ENCODE measurements around the gene NFIX. TPM values are rescaled to one million over a fixed set of nuclear protein-coding genes. Genes with fewer than 3 reads are reported as not detected.
A peak's percentile ranks its signal among the peaks of the same experiment; 100 is the strongest.

The NFIX gene
- total RNA-seq, 4 donors from 2014 or later, result 27.4 to 381 (median 78.4) TPM

DNA sequence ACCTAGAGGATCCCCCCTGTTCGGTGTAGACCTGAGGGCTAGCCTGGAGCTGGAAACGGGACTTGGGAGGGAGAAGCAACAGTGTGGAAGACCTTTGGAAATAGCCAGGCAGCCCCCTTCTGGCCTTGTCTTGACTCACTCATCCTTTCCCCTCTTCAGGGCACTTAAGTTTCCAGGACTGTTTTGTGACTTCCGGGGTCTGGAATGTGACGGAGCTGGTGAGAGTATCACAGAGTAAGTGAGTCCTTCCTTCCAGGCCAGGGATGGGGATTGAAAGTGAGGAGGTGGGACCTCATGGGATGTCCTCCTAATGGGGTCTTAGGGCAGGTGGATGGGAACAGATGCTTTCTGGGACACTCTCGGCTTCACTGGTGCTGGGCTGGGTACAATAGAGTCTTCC, 78.0 kb downstream of the NFIX start:
- no peaks in the 10 kb centered on the region for H3K27me3 ChIP-seq
- no peaks in the 10 kb centered on the region for H3K36me3 ChIP-seq
- no peaks in the 10 kb centered on the region for H3K9me3 ChIP-seq
- TF ChIP-seq, protein P1, sequence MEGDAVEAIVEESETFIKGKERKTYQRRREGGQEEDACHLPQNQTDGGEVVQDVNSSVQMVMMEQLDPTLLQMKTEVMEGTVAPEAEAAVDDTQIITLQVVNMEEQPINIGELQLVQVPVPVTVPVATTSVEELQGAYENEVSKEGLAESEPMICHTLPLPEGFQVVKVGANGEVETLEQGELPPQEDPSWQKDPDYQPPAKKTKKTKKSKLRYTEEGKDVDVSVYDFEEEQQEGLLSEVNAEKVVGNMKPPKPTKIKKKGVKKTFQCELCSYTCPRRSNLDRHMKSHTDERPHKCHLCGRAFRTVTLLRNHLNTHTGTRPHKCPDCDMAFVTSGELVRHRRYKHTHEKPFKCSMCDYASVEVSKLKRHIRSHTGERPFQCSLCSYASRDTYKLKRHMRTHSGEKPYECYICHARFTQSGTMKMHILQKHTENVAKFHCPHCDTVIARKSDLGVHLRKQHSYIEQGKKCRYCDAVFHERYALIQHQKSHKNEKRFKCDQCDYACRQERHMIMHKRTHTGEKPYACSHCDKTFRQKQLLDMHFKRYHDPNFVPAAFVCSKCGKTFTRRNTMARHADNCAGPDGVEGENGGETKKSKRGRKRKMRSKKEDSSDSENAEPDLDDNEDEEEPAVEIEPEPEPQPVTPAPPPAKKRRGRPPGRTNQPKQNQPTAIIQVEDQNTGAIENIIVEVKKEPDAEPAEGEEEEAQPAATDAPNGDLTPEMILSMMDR (IDR thresholded peaks at IDR 0.05), result no peak
- TF ChIP-seq POLR2A (IDR thresholded peaks at IDR 0.05), result no peak
- H3K4me1 ChIP-seq, result peaks cover 20 to 23% of the 10 kb centered on the region in 2 donors
- peak overlapping the region; percentile 61 to 98 for H3K27ac ChIP-seq
- no peak for DNase-seq
- intact Hi-C loops (cut with DNase I; ENCODE audit: low total_unique reads), result no loop called here
- H3K4me3 ChIP-seq, result no peak overlapping the region

DNA sequence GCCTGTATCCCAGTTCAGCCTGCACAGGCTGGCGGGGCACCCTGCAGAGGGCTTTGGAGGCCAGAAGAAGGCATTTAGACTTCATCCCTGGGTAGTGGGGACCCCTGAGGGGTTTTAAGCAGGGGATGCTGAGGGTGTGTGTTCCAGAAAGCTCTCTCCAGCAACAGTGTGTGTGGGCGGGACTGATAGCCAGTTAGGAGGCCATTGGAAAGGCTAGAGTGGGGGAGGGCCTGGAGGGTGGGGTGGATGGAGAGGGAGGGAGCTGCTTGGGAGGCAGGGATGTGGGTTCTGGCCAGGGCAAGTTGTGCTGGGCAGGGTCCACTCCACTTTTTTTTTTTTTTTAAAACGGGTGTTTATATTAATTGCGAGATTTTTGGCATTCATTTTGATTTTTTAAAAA, 79.1 kb downstream of the NFIX start:
- Histone ChIP-seq H3K27ac (peak overlapping the region; percentile 61 to 98), H3K27me3 (no peaks in the 10 kb centered on the region), H3K4me3 (no peak overlapping the region), H3K36me3 (no peaks in the 10 kb centered on the region), H3K4me1 (peaks cover 25 to 31% of the 10 kb centered on the region in 2 donors), H3K9me3 (no peaks in the 10 kb centered on the region)
- TF ChIP-seq POLR2A (IDR thresholded peaks at IDR 0.05), result no peak
- TF ChIP-seq, protein P1 (IDR thresholded peaks at IDR 0.05), result no peak
- DNase-seq, result peak in 1 of 2 donors; percentile 60
- intact Hi-C loops (cut with DNase I; ENCODE audit: low total_unique reads), result no loop called here

DNA sequence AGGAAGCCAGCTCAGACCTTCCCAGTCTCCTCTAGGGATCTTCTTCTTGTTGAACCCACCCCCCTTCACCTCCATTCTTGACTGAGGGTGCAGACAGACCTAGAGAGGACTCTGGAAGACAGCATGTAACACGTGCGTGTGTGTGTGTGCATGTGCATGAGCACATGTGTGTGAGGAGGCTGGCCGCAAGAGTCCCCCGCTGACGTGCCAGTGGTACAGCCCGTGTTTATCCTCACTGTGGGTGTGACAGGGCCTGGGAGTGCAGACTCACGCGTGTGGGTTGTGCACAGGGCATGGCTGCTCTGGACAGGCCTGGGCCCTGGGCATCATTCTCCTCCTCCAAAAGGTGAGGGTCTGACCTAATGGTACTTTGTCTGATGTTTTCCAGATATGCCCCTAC, 81.0 kb downstream of the NFIX start:
- H3K36me3 ChIP-seq, result no peaks in the 10 kb centered on the region
- peak overlapping the region; percentile 93 for H3K27ac ChIP-seq
- peaks cover 22 to 36% of the 10 kb centered on the region in 2 donors for H3K4me1 ChIP-seq
- no peak overlapping the region for H3K4me3 ChIP-seq
- DNase-seq, result peak in 1 of 2 donors; percentile 40
- H3K9me3 ChIP-seq, result no peaks in the 10 kb centered on the region
- no peaks in the 10 kb centered on the region for H3K27me3 ChIP-seq
- TF ChIP-seq, protein P1 (IDR thresholded peaks at IDR 0.05), result no peak
- TF ChIP-seq POLR2A (IDR thresholded peaks at IDR 0.05), result no peak
- intact Hi-C loops (cut with DNase I; ENCODE audit: low total_unique reads), result no loop called here

DNA sequence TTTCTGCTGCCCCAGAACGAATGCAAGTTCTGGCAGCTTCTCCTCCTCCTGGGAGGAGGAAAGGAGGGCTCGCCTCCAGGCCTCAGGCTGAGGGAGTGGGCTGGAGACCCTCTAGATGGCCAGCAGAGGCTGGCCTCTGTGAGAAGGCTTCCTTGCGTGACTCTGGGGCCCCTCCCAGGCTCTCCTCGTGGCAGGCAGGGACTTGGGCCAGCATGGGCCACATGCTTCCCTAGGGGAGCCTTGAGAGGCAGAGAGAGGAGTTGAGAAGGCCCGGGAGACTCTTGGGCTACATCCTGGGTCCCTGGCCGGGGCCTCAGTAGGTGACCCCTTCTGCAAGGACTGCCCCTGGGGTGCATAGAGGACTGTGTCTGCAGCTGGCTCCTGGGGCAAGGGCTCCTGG, 81.5 kb downstream of the NFIX start:
- H3K4me3 ChIP-seq, result no peak overlapping the region

DNA sequence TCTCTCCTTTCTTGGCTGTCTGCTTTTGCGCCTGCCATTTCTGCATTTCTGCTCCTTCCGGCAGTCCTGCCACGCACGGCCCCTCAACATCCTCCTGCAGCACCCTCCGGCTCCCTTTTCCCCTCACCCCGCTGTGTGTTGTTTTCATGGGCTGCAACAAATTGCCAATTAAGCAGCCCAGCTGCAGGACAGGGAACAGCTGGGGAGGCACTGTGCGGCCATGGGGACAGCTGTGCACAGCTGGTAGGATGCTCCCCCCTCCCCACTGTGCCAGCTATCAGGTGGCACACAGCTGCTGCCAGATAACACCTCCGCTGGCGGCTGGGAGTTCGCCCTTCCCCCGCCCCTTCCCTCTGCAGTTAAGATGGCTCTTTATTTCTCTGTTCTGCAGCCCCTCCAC, 82.0 kb downstream of the NFIX start:
- no peak for DNase-seq
- no peaks in the 10 kb centered on the region for H3K9me3 ChIP-seq
- no peaks in the 10 kb centered on the region for H3K27me3 ChIP-seq
- TF ChIP-seq, protein P1 (IDR thresholded peaks at IDR 0.05), result no peak
- no peak for TF ChIP-seq POLR2A (IDR thresholded peaks at IDR 0.05)
- no peaks in the 10 kb centered on the region for H3K36me3 ChIP-seq
- H3K4me3 ChIP-seq, result no peak overlapping the region
- intact Hi-C loops (cut with DNase I; ENCODE audit: low total_unique reads), result no loop called here
- peak overlapping the region; percentile 93 for H3K27ac ChIP-seq
- peaks cover 22 to 30% of the 10 kb centered on the region in 2 donors for H3K4me1 ChIP-seq

More for the DNA sequence above, 81.5 kb downstream of the NFIX start:
- TF ChIP-seq POLR2A (IDR thresholded peaks at IDR 0.05), result no peak
- TF ChIP-seq, protein P1 (IDR thresholded peaks at IDR 0.05), result no peak
- Histone ChIP-seq H3K9me3 (no peaks in the 10 kb centered on the region), H3K36me3 (no peaks in the 10 kb centered on the region), H3K27me3 (no peaks in the 10 kb centered on the region), H3K27ac (peak overlapping the region; percentile 93), H3K4me1 (peaks cover 22 to 35% of the 10 kb centered on the region in 2 donors)
- DNase-seq, result peak in 1 of 2 donors; percentile 46
- intact Hi-C loops (cut with DNase I; ENCODE audit: low total_unique reads), result no loop called here
